Loucy (cell line): ENCODE measurements around the gene ZNF718.
"Not testable (repeated sequence)": the region's sequence is repeated elsewhere in the genome, so short reads cannot be mapped to it uniquely, and the experiment has no call there.

Experiments used
- H2AFZ ChIP-seq: fragments of 200-600 bp; sonication (generic); 2 replicates; pipeline ENCODE4 v1.6.0; 2016; ENCODE audit warnings: antibody characterized with exemption, mild to moderate bottlenecking, low read length, moderate library complexity
- H3F3A ChIP-seq: fragments of 200-600 bp; 2 replicates; pipeline ENCODE4 v1.6.0; 2016; ENCODE audit warnings: antibody characterized with exemption, low read depth, mild to moderate bottlenecking
- H3K27me3 ChIP-seq: fragments of 200-600 bp; sonication (generic); 2 replicates; pipeline ENCODE4 v1.6.1; 2014; ENCODE audit warnings: low read length, mild to moderate bottlenecking; ENCODE audit not compliant: insufficient read depth, poor library complexity, severe bottlenecking
- H3K36me3 ChIP-seq: fragments of 200-600 bp; sonication (generic); 2 replicates; pipeline ENCODE4 v1.6.1; 2016; ENCODE audit warnings: low read length; ENCODE audit not compliant: insufficient read depth
- H3K4me1 ChIP-seq: fragments of 200-600 bp; sonication (generic); 2 replicates; pipeline ENCODE4 v1.5.1; 2014; ENCODE audit warnings: low read length, mild to moderate bottlenecking; ENCODE audit not compliant: insufficient read depth, poor library complexity, severe bottlenecking
- H3K4me2 ChIP-seq: fragments of 200-600 bp; sonication (generic); 2 replicates; pipeline ENCODE4 v1.6.0; 2014; ENCODE audit warnings: antibody characterized with exemption, low read length, low read depth, mild to moderate bottlenecking; ENCODE audit not compliant: poor library complexity, severe bottlenecking
- H3K4me3 ChIP-seq: fragments of 200-600 bp; sonication (generic); 2 replicates; pipeline ENCODE4 v1.5.1; 2014; ENCODE audit warnings: low read length, mild to moderate bottlenecking, mixed read lengths; ENCODE audit not compliant: poor library complexity, severe bottlenecking
- H3K79me2 ChIP-seq: fragments of 200-600 bp; sonication (generic); 2 replicates; pipeline ENCODE4 v1.6.1; 2014; ENCODE audit warnings: low read length; ENCODE audit not compliant: insufficient read depth
- H3K9ac ChIP-seq: fragments of 200-600 bp; sonication (generic); 2 replicates; pipeline ENCODE4 v1.6.0; 2014; ENCODE audit warnings: mild to moderate bottlenecking, low read depth, low read length, moderate library complexity; ENCODE audit not compliant: poor library complexity, severe bottlenecking
- H3K9me2 ChIP-seq: fragments of 200-600 bp; sonication (generic); replicated peaks from 2 replicates; pipeline ENCODE4 v1.6.1; 2016; ENCODE audit warnings: low read depth, low read length, mixed read lengths
- H3K9me3 ChIP-seq: fragments of 200-600 bp; sonication (generic); 2 replicates; pipeline ENCODE4 v1.6.1; 2014; ENCODE audit warnings: mild to moderate bottlenecking, antibody characterized with exemption, low read length, low read depth; ENCODE audit not compliant: insufficient read depth
- H4K20me1 ChIP-seq: fragments of 200-600 bp; sonication (generic); 2 replicates; pipeline ENCODE4 v1.6.0; 2014; ENCODE audit warnings: antibody characterized with exemption, low read length, mild to moderate bottlenecking; ENCODE audit not compliant: insufficient read depth, poor library complexity, severe bottlenecking
- EZH2phosphoT487 ChIP-seq: fragments of 200-600 bp; IDR thresholded peaks from 2 replicates; pipeline ENCODE4 v1.6.1; 2018; ENCODE audit warnings: antibody characterized with exemption, mild to moderate bottlenecking, moderate library complexity, borderline replicate concordance
- TF ChIP-seq, protein P1 (sequence below): fragments of 200-600 bp; sonication (generic); conservative IDR thresholded peaks from 2 replicates; pipeline ENCODE4 v1.5.1; 2014; ENCODE audit warnings: mild to moderate bottlenecking, antibody characterized with exemption, low read length

ZNF718 gene

DNA sequence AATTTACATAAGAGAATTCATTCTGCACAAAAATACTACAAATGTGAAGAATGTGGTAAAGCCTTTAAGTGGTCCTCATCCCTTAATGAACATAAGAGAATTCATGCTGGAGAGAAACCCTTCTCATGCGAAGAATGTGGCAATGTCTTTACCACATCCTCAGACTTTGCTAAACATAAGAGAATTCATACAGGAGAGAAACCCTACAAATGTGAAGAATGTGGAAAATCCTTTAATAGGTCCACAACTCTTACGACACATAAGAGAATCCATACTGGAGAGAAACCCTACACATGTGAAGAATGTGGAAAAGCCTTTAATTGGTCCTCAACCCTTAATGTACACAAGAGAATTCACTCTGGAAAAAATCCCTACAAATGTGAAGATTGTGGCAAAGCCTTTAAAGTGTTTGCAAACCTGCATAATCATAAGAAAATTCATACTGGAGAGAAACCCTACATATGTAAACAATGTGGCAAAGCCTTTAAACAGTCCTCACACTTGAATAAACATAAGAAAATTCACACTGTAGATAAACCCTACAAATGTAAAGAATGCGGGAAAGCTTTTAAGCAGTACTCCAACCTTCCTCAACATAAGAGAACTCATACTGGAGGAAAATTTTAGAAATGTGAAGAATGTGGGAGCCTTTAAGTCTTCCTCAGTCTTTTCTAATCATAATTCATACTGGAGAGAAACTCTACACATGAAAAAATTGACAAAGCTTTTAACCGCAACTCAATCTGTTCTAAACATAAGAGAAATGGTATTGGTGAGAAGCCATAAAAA is 37.4 kb downstream of the ZNF718 start:
- peaks cover 63% of the 10 kb centered on the region for H3K9me3 ChIP-seq
- no peaks in the 10 kb centered on the region for H3K4me1 ChIP-seq
- no peak overlapping the region for H2AFZ ChIP-seq
- peaks cover 9% of the 10 kb centered on the region for H3K27me3 ChIP-seq
- H3K79me2 ChIP-seq = no peaks in the 10 kb centered on the region
- H3K4me2 ChIP-seq = no peak overlapping the region
- no peaks in the 10 kb centered on the region for H3K9me2 ChIP-seq
- H3K4me3 ChIP-seq = no peak overlapping the region
- TF ChIP-seq EZH2phosphoT487 = no peak
- TF ChIP-seq, protein P1, sequence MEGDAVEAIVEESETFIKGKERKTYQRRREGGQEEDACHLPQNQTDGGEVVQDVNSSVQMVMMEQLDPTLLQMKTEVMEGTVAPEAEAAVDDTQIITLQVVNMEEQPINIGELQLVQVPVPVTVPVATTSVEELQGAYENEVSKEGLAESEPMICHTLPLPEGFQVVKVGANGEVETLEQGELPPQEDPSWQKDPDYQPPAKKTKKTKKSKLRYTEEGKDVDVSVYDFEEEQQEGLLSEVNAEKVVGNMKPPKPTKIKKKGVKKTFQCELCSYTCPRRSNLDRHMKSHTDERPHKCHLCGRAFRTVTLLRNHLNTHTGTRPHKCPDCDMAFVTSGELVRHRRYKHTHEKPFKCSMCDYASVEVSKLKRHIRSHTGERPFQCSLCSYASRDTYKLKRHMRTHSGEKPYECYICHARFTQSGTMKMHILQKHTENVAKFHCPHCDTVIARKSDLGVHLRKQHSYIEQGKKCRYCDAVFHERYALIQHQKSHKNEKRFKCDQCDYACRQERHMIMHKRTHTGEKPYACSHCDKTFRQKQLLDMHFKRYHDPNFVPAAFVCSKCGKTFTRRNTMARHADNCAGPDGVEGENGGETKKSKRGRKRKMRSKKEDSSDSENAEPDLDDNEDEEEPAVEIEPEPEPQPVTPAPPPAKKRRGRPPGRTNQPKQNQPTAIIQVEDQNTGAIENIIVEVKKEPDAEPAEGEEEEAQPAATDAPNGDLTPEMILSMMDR = no peak
- no peak overlapping the region for H3K9ac ChIP-seq
- H3K36me3 ChIP-seq = peaks cover 33% of the 10 kb centered on the region
- H4K20me1 ChIP-seq = no peaks in the 10 kb centered on the region
- H3F3A ChIP-seq = no peaks in the 10 kb centered on the region

DNA sequence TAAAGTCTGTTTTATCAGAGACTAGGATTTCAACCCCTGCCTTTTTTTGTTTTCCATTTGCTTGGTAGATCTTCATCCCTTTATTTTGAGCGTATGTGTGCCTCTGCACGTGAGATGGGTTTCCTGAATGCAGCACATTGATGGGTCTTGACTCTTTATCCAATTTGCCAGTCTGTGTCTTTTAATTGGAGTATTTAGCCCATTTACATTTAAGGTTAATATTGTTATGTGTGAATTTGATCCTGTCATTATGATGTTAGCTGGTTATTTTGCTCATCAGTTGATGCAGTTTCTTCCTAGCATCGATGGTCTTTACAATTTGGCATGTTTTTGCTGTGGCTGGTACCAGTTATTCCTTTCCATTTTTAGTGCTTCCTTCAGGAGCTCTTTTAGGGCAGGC is 45.3 kb downstream of the ZNF718 start:
- H3K4me2 ChIP-seq, H3K9ac ChIP-seq, H4K20me1 ChIP-seq, H2AFZ ChIP-seq, H3K36me3 ChIP-seq, H3K4me1 ChIP-seq, H3K4me3 ChIP-seq, H3K79me2 ChIP-seq, H3F3A ChIP-seq, H3K9me2 ChIP-seq, H3K27me3 ChIP-seq: not testable (repeated sequence)
- H3K9me3 ChIP-seq = peaks cover 31% of the 10 kb centered on the region

GRCh38 chr4:171318-171717 is 47.0 kb downstream of the ZNF718 start:
- H2AFZ ChIP-seq, H3K4me1 ChIP-seq, H3K79me2 ChIP-seq, H3K36me3 ChIP-seq, H3K27me3 ChIP-seq, H4K20me1 ChIP-seq, H3K9me2 ChIP-seq, H3K4me3 ChIP-seq, H3K9ac ChIP-seq, H3K4me2 ChIP-seq, H3F3A ChIP-seq: not testable (repeated sequence)
- H3K9me3 ChIP-seq = peaks cover 26% of the 10 kb centered on the region

DNA sequence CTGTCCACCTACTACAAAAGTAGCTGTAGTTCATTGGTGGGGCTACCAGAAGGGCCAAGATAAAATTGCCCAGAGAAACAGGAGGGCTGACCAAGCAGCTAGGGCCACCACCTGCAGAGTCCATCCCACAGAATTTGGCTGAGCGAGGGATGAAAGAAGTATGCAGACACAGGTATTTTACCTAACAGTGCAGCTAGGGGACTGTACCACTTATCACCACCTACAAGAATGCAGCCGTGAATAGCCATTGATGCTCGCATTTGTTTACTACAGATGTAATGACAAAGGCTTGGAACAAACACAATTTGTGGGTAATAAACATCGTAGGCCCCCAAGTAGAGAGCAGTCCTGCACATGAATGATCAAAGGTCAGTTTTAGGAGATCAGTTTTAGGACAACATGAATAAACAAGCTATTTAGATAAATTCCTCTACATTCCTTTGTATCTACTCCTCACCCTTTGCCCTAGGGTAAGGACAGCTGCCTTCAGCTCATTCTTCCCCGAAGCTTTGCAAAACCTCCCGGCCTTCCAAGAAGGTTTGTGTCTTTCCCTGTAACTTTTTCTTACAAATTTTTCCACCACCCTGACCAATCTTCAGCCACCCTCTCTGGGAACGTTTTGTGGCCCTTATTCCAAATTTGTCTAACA is 49.5 kb downstream of the ZNF718 start:
- Histone ChIP-seq H3K27me3 (no peaks in the 10 kb centered on the region), H3K9ac (no peak overlapping the region), H3F3A (no peaks in the 10 kb centered on the region), H3K4me1 (peaks cover 12% of the 10 kb centered on the region), H3K9me2 (no peaks in the 10 kb centered on the region), H3K36me3 (no peaks in the 10 kb centered on the region), H4K20me1 (no peaks in the 10 kb centered on the region), H3K9me3 (peaks cover 36% of the 10 kb centered on the region), H3K4me3 (no peak overlapping the region), H2AFZ (no peak overlapping the region), H3K4me2 (no peak overlapping the region), H3K79me2 (no peaks in the 10 kb centered on the region)
- TF ChIP-seq EZH2phosphoT487 = no peak
- TF ChIP-seq, protein P1 = no peak
